SK-N-SH treated with all-trans-retinoic acid at 6 μM for 48 hours (cell line): ENCODE data around the gene PILRB.
"Not testable (repeated sequence)": the region's sequence is repeated elsewhere in the genome, so short reads cannot be mapped to it uniquely, and the experiment has no call there.

Experiments
- SNAI2 ChIP-seq: fragments of 250-450 bp; sonication (Bioruptor Pico); IDR thresholded peaks from 2 replicates; pipeline ENCODE4 v1.5.0; 2020; ENCODE audit warnings: mild to moderate bottlenecking, moderate library complexity
- TOX ChIP-seq: fragments of 250-450 bp; sonication (Bioruptor Pico); IDR thresholded peaks from 2 replicates; pipeline ENCODE4 v1.8.0; 2021; ENCODE audit warnings: mild to moderate bottlenecking, moderate library complexity, borderline replicate concordance
- ZFP3 ChIP-seq: fragments of 250-450 bp; sonication (Bioruptor Pico); IDR thresholded peaks from 2 replicates; pipeline ENCODE4 v1.5.0; 2020; ENCODE audit warnings: mild to moderate bottlenecking, moderate library complexity
- TF ChIP-seq, protein P1 (sequence below): fragments of 250-450 bp; sonication (Bioruptor Pico); IDR thresholded peaks from 2 replicates; pipeline ENCODE4 v1.5.1; 2021; ENCODE audit warnings: mild to moderate bottlenecking, moderate library complexity

GRCh38 chr7:100324194-100324593 is 33.7 kb upstream of the PILRB start:
- not testable (repeated sequence) for TF ChIP-seq TOX, SNAI2, ZFP3 (CRISPR knock-in tag)
- TF ChIP-seq, protein P1, sequence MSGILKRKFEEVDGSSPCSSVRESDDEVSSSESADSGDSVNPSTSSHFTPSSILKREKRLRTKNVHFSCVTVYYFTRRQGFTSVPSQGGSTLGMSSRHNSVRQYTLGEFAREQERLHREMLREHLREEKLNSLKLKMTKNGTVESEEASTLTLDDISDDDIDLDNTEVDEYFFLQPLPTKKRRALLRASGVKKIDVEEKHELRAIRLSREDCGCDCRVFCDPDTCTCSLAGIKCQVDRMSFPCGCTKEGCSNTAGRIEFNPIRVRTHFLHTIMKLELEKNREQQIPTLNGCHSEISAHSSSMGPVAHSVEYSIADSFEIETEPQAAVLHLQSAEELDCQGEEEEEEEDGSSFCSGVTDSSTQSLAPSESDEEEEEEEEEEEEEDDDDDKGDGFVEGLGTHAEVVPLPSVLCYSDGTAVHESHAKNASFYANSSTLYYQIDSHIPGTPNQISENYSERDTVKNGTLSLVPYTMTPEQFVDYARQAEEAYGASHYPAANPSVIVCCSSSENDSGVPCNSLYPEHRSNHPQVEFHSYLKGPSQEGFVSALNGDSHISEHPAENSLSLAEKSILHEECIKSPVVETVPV: not testable (repeated sequence)
